ENCODE measurements around the gene ABCB11.
"Not testable (repeated sequence)": the region's sequence is repeated elsewhere in the genome, so short reads cannot be mapped to it uniquely, and the experiment has no call there.

The ABCB11 gene

DNA sequence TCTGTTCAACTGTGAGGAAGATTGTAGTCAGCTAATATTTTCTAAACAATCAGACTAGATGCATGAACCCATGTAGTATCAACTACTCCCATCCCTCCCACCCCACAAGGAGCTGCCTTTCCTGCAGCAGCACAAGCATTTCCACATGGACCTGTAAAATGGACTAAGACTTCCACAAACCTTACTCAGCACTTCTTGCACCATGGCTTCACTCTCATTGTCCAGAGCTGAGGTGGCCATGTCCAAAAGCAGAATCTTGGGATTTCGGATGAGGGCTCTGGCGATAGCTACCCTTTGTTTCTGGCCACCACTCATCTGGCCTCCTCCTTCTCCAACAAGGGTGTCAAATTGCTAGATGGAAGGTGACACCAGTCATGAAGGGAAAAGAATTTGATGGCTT is 61.3 kb downstream of the ABCB11 start:
- no peak for DNase-seq

DNA sequence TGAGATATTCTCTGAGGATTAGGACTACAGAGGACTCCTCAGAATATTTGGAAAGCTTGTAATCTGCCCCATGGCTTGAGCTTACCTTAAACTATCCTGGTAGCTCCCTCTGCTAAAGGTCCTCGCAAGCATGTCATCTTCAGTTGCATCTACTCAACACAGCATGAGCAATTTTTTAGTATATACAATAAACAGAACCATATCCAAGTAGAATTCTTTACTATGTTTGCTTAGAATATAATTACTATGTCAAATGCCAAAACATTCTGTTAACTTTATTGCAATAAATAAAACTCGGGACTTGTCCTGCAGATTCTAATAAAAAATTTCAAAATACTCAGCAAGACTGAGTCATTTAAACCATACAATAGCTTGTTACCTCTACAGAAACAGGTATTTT is 62.8 kb downstream of the ABCB11 start:
- no peak for DNase-seq

DNA sequence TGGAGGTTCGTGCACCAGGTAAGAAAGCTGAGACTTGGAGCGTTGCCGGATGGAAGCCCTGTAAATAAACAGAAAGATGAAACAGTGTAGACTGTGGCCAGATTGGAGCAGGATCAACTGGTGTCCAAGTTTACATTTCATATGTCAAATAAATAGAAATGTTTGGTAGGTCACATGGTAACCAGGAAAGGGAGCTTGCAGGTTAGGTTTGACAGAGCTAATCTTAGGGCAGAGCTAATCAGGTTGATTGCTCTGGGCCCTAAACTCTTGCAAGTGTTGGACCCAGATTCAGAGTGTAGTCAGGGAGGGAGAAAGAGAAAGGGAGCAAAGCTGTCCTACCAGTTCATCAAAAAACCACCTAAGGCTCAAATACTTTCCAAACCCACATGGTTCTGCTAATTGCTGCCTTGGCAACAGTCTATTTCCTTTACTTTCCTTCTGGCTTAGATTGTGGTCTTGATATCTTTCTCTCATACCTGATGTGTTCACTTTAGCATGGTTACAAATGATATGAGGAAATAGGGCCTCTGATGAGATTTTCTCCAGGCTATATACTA is 66.8 kb downstream of the ABCB11 start:
- no peak for DNase-seq

DNA sequence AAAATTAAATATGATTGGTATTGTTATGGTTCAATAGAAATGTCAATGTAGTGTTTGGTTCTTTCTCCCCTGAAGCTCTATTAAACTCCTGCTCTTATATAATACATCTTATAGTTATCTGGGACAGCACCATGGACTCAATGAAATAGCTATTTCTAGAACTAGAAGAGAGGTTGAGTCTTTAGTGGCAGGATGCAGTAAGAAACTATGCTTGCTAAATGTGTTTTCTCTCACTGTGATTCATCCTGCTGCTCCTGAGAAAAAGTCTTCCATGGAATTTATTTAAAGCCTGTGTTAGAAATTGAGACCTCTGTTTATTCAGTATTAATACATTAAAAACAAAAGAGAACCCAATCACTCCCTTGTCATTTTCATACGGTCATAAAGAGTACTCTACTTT is 68.5 kb downstream of the ABCB11 start:
- no peak for DNase-seq

DNA sequence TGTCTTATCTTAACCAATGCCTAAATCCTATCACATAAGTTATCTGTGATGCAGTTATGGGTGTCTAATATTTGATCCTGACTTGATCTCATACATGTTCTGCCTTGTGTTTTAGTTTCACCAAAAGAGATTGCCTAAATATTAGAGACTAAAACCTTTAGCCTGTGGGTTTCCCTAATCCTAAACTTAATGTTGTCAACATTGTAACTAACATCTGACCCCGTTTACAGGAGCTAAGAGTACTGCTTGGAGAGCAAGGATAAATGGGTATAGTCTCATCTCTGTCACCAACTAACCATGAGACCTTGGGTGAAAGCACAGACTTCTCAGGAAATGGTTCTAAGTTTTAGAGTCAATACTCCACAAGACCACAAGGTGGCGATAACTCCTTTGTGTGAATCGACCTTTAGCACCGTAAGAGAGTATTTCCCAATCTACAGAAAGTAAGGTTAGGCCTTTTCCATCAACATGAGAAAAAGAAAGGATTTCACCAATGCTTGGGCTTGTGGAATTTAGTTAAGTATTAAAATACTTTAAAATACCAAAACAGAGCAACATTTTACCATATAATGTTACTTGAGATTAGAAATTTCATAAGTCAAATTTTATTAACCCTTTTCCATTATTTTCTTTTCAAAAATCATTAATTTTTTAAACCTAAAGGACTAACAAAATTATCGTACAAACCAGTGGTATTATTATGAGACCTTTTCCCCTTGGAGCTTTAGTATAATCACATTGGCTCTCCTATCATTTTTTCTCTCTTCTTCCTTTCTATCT is 69.5 kb downstream of the ABCB11 start:
- peak; percentile 64 for DNase-seq

DNA sequence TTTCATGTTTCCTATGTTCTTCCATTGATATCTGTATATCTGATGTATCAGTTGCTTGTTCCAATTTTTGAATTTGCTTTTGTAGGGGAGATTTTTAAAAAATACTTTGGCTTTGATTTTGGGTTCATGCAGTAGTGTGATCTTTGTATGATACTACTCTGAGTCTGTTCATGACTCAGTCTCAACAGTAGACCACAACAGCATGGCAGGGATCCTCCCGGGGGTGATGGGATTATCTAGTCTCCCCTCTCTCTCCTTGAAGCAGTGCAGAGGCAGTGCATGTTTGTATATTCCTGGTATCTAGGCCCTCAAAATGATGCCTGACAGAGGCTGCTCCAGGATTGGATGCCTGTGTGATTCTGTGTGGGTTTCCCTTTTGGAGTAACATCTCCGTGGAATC is 74.7 kb downstream of the ABCB11 start:
- DNase-seq = no peak

DNA sequence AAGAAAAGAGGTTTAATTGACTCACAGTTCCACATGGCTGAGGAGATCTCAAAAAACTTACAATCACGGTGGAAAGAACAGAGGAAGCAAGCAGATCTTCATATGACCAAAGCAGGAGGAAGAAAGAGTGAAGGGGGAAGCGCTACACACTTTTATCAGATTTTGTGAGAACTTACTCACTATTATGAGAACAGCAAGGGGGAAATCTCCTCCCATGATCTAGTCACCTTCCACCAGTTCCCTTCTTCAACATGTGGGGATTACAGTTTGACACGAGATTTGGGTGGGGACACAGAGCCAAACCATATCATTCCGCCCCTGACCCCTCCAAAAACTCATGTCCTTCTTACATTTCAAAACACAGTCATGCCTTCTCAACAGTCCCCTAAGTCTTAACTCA is 75.8 kb downstream of the ABCB11 start:
- DNase-seq = no peak

DNA sequence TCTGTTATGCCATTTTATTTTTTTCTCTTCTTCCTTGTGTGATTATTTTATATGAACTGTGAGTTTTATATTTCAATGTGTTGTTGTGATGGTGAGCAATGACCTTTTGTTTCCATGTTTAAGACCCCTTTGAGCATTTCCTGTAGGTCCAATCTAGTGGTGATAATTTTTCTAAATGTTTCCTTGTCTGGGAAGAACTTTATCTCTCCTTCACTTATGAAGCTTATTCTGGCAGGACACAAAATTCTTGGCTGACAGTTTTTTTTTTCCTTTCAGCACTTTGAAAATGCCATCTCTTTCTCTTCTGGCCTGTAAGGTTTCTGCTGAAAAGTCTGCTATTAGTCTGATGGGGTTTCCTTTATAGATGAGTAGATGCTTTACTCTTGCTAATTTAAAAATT is 76.9 kb downstream of the ABCB11 start:
- DNase-seq = no peak

DNA sequence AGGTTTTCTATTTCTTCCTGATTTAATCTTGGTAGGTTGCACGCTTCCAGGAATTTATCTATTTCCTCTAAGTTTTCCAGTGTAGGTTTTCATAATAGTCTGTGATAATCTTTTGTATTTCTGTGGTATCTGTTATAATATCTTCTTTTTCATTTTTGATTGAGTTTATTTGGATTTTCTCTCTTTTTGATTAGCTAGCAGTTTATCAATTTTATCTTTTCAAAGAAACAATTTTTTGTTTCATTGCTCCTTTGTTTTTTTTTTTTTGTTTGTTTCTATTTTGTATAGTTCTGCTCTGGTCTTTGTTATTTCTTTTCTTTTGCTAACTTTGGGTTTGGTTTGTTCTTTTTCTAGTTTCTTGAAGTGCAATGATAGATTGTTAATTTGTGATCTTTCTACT is 78.7 kb downstream of the ABCB11 start:
- no peak for DNase-seq

DNA sequence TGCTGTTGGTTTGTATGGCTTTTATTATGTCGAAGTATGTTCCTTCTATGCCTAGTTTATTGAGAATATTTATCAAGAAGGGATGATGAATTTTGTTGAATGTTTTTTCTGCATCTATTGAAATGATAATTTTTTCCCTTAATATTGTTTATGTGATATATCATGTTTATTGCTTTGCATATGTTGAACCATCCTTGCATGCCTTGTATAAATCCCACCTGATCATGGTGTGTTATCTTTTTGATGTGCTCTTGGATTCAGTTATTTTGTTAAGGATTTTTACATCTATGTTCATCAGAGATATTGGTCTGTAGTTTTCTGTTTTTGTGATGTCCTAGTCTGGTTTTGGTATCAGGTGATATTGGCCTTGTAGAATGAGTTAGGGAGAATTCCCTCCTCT is 79.3 kb downstream of the ABCB11 start:
- DNase-seq = no peak

DNA sequence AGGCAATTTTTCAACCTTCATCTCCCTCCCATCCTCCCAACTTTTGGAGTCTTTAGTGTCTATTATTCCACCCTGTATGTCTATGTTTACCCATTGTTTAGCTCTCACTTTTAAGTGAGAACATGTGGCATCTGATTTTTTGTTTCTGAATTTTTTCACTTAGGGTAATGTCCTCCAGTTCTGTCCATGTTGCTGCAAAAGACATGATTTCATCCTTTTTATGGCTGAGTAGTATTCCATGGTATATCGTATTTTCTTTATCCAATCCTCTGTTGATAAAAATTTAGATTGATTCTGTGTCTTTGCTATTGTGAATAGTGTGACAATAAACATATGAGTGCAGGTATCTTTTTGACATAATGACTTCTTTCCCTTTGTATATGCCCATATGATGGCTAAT is 81.8 kb downstream of the ABCB11 start:
- no peak for DNase-seq

DNA sequence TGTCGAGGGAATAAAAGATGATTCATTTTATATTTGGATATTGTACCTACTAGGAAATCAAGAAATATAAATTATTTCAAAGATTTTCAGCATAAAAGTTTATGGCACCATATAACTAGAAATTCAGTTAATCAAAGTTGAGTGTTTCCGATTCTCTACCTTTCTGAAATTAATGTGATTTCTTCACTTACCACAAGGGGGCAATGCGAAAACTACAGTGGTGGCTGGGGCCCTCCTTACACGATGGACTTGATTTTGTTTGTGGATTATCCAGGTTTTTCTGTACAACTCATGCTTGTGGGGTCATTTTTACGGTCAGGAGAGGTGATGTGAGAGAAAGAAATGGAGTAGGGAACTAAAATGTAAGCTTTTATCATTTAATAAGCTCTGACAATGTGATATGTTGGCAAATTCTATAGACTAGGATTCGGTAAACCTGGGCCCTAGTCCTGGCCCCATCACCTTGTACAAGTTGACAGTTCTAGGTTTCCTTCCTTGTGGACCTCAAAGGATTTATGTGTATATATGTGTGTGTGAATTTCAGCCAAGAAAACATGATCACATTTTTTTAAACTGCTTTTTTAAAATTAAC is 82.4 kb downstream of the ABCB11 start:
- no peak for DNase-seq

DNA sequence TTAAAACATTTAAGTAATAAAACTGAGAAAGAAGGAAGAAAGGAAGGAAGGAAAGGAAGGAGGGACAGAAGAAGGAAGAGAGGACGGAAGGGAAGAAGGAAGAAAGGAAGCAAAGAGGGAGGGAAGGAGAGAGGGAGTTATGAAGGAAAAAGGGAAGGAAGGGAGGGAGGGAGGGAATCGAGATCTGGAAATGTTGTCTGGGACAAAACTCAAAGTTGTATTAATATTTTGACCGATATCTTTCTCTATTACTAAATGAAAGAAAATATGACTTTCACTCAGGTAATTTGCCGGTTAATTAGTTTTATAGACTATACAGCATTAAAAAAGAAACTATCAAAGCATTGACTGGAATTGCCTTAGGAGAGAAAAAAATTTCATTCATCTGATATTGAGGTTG is 85.6 kb downstream of the ABCB11 start:
- no peak for DNase-seq

DNA sequence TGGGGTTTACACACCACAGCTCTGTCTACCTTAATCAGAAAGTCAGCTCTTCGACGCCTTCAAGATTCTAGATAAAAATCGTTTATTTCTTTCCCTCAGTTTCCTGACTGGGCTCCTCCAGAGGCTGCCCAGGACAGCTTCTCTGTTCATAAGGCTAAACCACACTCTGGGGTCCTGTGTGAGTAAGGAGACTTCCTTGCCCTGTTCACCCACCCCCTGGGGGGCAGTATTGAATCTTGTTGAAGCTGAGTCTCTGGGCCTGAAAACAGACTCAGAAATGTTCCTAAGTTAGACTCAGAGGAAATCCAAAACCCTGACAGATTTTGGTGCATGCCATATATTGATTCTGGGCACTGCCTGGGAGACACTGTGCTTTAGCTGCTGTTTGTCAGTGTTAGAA is 87.1 kb downstream of the ABCB11 start:
- no peak for DNase-seq

DNA sequence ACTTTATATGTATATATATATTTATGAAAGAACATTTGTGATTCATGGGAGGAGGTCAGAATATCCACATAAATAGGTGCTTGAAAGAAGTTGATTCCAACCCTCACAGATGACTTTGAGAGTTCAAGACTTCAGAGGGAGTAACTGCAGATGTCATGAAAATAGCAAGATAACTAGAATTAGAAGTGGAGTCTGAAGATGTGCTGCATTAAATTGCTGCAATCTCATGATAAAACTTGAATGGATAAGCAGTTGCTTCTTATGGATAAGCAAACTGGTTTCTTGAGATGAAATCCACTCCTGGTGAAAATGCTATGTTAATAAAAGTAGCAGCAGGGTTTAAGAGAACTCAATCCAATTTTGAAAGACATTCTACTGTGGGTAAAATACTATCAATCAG is 89.8 kb downstream of the ABCB11 start:
- DNase-seq = no peak

DNA sequence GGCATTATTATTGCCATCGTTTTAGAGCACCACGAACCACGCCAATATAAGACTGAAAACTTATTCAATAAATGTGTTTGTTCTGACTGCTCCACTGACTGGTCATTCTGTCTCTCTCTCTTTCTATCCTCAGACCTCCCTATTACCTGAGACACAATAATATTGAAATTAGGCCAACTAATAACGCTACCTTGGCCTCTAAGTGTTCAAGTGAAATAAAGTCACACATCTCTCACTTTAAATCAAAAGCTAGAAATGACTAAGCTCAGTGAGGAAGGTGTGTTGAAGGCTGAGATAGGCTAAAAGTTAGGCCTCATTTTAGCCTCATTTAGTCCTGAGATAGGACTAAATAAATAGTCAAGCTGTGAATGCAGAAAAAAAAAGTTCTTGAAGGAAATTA is 91.2 kb downstream of the ABCB11 start:
- no peak for DNase-seq

DNA sequence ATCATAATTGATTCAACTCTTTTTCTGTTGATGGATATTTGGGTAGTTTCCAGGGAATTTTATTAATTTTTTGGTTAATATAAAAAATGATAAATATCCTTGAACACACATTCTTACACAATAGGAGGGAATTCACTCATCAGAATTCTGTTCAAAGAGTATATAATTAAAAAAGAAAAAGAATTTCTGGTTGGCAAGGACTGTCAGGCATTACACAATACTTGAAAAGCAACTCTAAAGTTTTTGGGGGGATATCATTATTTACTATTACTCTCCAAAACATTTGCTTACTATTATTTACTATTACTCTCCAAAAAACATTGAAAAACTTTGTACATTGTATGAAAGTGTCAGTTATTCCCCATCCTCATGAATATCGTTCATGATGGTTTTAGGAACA is 92.1 kb downstream of the ABCB11 start:
- no peak for DNase-seq

DNA sequence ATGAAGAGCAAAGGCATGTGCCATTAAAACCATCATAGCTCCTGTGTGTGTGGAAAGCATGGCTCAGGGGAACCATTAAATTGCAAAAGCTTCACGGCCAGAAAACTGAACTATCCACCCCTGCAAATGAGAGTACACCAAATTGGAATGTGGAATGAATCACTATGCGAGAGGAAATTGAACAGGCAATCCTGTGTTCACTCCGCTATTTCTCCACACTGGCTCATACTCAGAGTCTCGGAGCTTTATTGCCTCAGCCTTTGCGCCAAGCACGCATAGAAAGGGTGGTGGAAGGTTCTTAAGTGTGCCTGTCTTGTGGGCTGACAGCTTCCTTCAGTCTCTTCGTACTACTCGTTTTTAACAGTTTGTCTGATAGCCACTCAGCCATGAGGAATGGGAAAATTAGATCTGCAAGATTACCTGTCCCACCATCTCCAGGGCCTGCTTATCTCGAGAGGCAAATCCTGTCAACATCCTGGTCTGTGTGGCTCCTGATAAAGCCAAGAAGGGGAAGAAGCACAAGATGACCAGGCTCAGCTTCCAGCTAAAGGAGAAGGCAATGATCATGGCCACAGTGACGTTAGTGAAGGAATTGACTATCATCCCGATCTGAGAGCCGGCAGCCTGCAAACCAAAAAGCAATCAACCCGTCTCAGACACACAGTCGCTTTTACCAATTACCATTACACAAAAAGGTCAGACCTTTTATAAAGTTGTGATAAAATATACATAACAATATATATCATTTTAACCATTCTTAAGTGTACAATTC is 95.1 kb downstream of the ABCB11 start:
- peak; percentile 52 for DNase-seq

DNA sequence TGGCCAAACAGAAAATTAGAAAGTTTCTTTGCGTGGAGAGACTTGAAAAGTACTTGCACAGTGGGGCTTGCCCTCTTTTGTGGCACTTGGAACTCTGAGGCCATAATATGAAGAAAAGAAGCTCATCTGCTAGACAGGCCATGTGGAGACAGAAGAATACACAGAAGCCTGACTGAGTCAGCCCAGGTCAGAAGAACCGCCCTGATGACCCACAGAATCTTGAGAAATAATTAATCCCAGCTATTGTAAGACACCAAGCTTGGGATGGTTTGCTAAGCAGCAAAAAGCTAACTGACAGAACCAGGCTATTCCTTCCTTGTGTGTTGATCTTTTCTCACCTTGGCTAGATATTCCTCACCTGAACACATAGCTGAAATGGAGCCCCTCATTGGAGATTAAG is 96.3 kb downstream of the ABCB11 start:
- no peak for DNase-seq

DNA sequence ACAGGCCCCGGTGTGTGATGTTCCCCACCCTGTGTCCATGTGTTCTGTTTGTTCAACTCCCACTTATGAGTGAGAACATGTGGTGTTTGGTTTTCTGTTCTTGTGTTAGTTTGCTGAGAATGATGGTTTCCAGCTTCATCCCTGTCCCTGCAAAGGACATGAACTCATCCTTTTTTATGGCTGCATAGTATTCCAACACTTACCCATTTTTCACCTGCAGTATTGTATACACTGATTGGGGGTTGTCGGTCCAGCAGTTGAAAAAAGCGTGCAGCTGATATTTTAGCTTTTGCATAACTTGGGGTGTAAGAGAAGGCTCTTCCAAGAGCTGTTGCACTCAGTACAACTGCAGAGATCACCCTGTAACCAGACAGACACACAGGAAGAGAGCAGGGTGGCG is 99.0 kb downstream of the ABCB11 start:
- DNase-seq = not testable (repeated sequence)

DNA sequence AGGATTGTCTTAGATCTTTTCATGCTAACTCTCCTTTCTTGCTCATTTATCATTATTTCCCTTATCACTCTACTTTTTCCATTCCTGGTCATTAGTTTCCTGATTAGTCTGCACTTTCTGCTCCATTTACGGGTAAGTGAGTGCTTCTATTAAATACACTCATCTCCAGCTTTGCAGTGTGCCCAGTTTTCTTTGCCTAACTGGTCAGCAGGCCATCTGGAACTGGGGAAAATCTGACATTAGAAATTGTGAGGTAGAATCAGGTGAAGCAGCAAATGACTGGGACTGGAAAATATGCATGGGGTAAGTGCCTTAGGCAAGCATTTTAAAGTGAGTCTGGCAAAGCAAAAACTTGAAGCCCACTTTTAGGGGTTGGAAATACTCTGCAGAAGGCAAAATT is 100.9 kb downstream of the ABCB11 start:
- DNase-seq = no peak

DNA sequence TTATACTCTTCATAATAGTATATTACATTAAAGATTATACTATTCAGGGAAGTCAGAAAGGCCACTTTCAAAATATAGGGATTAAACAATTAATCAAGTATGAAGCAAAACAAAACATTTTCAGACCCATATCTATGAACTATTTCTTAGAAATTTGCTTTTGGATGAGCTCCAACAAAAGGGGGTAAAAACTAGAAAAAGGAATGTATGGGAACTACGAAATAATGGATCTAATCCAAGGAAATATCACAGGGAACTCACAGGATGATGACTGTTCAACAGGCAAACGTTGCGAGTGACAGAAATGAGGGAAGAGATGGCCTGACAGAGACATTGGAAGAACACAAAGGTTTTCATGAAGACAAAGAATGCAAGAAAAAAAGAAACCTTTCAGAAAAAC is 102.1 kb downstream of the ABCB11 start:
- DNase-seq = peak; percentile 39

DNA sequence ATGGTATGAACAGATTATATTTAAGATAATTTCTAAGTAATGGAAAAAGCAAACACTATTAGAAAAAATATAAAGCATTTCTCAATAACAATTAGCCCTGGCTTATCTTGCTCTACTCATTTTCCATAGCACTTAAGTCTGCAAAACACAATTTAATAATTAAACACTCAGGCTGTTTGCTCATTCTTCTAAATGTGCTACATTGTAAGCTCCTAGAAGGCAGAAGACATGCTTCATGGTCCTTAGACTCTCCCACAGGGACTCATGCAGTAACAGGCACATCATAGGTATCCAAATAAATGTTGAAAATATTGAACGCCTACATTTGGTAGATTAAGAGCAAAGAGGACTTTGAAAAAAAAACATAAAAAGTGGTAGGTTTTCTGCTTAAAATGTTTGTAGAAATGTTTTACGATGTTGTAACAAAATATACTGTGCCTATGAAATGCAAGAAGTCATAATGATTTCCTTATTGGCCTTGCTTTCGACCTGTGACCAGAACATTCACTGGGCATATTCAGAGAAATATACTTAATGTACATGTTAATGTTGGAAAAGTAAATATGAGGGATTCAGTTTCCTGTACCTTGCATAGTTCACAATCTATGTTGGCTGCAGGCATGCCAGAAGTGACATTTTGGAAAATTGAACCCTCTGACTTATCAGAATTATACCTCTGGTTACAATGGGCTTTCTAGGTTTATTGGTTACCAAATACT is 102.9 kb downstream of the ABCB11 start:
- no peak for DNase-seq
